ENCODE data around the gene SRGAP3.

Gene SRGAP3

DNA sequence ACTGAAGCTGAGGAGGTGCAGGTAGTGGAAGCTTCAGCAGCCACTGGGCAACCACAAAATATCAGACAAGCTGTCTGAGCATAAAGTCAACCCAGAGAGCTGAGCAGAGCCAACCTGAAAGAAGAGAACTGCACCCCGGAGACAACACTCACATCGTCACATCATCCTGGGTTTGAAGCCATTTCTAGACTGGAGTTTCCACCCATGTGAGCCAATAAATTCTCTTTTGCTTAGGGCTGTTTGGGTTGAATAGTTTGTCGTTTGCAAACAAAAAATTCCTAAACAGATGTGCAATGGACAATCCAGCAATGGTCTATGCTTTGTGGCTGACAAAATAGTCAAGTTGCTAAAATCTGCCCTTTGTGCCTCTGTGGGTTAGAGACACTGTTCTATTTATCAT, 270.9 kb downstream of the SRGAP3 start:
- Histone ChIP-seq H3K4me3 (ENCODE audit: low read depth, low read length, poor library complexity, severe bottlenecking) (no peak overlapping the region), H3K4me1 (ENCODE audit: insufficient read depth, low read length, severe bottlenecking) (no peaks in the 10 kb centered on the region), H3K27ac (ENCODE audit: low read depth, low read length, poor library complexity, severe bottlenecking) (no peak overlapping the region), H4K20me1 (ENCODE audit: insufficient read depth, low read length) (no peaks in the 10 kb centered on the region), H3K4me2 (ENCODE audit: low read length) (no peak overlapping the region), H3K79me2 (ENCODE audit: insufficient read depth, low read length) (no peaks in the 10 kb centered on the region), H2AFZ (ENCODE audit: low read length) (no peak overlapping the region), H3F3A (ENCODE audit: insufficient read depth, low read length) (no peaks in the 10 kb centered on the region), H3K9me2 (ENCODE audit: low read depth, low read length) (no peaks in the 10 kb centered on the region), H3K9ac (ENCODE audit: low read length) (no peak overlapping the region), H3K9me3 (ENCODE audit: low read length) (no peaks in the 10 kb centered on the region), H3K36me3 (ENCODE audit: insufficient read depth, low read length) (no peaks in the 10 kb centered on the region), H3K27me3 (ENCODE audit: insufficient read depth, low read length) (no peaks in the 10 kb centered on the region)
- TF ChIP-seq EZH2 (IDR thresholded peaks at IDR 0.05; ENCODE audit: borderline replicate concordance, low read length), result no peak
- TF ChIP-seq, protein P1, sequence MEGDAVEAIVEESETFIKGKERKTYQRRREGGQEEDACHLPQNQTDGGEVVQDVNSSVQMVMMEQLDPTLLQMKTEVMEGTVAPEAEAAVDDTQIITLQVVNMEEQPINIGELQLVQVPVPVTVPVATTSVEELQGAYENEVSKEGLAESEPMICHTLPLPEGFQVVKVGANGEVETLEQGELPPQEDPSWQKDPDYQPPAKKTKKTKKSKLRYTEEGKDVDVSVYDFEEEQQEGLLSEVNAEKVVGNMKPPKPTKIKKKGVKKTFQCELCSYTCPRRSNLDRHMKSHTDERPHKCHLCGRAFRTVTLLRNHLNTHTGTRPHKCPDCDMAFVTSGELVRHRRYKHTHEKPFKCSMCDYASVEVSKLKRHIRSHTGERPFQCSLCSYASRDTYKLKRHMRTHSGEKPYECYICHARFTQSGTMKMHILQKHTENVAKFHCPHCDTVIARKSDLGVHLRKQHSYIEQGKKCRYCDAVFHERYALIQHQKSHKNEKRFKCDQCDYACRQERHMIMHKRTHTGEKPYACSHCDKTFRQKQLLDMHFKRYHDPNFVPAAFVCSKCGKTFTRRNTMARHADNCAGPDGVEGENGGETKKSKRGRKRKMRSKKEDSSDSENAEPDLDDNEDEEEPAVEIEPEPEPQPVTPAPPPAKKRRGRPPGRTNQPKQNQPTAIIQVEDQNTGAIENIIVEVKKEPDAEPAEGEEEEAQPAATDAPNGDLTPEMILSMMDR (IDR thresholded peaks at IDR 0.05; ENCODE audit: low read length), result no peak

GRCh38 chr3:8976540-8977182, 272.8 kb downstream of the SRGAP3 start:
- H3K9ac ChIP-seq (ENCODE audit: low read length), result no peak overlapping the region
- no peak for TF ChIP-seq EZH2 (IDR thresholded peaks at IDR 0.05; ENCODE audit: borderline replicate concordance, low read length)
- TF ChIP-seq, protein P1 (IDR thresholded peaks at IDR 0.05; ENCODE audit: low read length), result no peak
- no peaks in the 10 kb centered on the region for H3F3A ChIP-seq (ENCODE audit: insufficient read depth, low read length)
- H3K27ac ChIP-seq (ENCODE audit: low read depth, low read length, poor library complexity, severe bottlenecking), result no peak overlapping the region
- no peaks in the 10 kb centered on the region for H3K36me3 ChIP-seq (ENCODE audit: insufficient read depth, low read length)
- H2AFZ ChIP-seq (ENCODE audit: low read length), result no peak overlapping the region
- H3K27me3 ChIP-seq (ENCODE audit: insufficient read depth, low read length), result no peaks in the 10 kb centered on the region
- H3K4me1 ChIP-seq (ENCODE audit: insufficient read depth, low read length, severe bottlenecking), result no peaks in the 10 kb centered on the region
- no peak overlapping the region for H3K4me2 ChIP-seq (ENCODE audit: low read length)
- H3K4me3 ChIP-seq (ENCODE audit: low read depth, low read length, poor library complexity, severe bottlenecking), result no peak overlapping the region
- no peaks in the 10 kb centered on the region for H3K9me3 ChIP-seq (ENCODE audit: low read length)
- no peaks in the 10 kb centered on the region for H3K79me2 ChIP-seq (ENCODE audit: insufficient read depth, low read length)
- H3K9me2 ChIP-seq (ENCODE audit: low read depth, low read length), result no peaks in the 10 kb centered on the region
- H4K20me1 ChIP-seq (ENCODE audit: insufficient read depth, low read length), result no peaks in the 10 kb centered on the region

DNA sequence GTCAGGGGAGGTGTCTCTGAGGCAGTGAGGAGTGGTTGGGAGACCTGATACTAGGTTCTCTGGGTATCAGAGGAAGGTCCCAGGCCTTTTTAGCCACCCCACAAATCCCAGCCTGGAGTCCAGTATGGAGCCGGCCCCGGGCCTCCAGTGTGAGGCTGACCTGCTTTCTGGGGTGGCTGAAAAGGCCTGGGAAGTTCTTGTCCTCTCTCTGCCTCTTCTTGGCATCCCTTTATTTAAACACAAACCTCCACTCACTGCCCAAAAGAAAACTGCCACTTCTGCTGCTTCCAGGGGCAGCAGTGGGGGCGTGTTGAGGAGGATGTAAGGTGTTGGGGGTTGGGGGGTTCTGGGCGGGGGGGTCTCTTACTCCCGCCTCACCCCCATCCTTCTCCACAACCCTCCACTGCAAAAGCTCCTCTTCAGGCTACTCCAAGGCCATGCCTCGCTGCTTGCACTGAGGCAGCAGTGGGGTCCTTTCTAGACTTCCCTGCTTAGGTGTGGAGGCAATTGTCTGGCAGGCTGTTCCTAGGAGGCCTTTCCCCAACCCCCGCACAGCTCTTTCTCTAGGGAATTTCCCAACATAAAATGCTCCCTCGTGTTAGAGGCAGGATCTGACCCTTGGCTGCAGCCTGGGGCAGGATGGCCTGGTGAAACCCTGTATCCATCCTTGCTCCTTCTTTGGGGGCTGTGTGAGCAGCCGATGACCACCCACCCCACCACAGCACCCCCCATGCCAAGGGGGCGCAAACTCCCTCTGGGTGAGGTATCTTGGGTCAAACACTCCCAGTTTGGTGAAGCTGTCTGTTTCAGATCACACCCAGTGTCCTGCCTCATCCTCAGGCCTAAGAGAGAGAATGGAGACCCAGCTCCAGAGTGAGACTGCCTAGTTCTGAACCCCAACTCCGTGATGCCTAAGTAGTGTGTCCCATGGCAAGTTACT, 274.1 kb downstream of the SRGAP3 start:
- Histone ChIP-seq H3K27me3 (ENCODE audit: insufficient read depth, low read length) (no peaks in the 10 kb centered on the region), H3K36me3 (ENCODE audit: insufficient read depth, low read length) (no peaks in the 10 kb centered on the region), H4K20me1 (ENCODE audit: insufficient read depth, low read length) (no peaks in the 10 kb centered on the region), H3K9ac (ENCODE audit: low read length) (no peak overlapping the region), H3K9me2 (ENCODE audit: low read depth, low read length) (no peaks in the 10 kb centered on the region), H3K79me2 (ENCODE audit: insufficient read depth, low read length) (no peaks in the 10 kb centered on the region), H3K9me3 (ENCODE audit: low read length) (no peaks in the 10 kb centered on the region), H3F3A (ENCODE audit: insufficient read depth, low read length) (no peaks in the 10 kb centered on the region), H3K4me1 (ENCODE audit: insufficient read depth, low read length, severe bottlenecking) (no peaks in the 10 kb centered on the region), H3K4me3 (ENCODE audit: low read depth, low read length, poor library complexity, severe bottlenecking) (no peak overlapping the region), H2AFZ (ENCODE audit: low read length) (no peak overlapping the region), H3K4me2 (ENCODE audit: low read length) (no peak overlapping the region), H3K27ac (ENCODE audit: low read depth, low read length, poor library complexity, severe bottlenecking) (no peak overlapping the region)
- TF ChIP-seq EZH2 (IDR thresholded peaks at IDR 0.05; ENCODE audit: borderline replicate concordance, low read length), result no peak
- TF ChIP-seq, protein P1 (IDR thresholded peaks at IDR 0.05; ENCODE audit: low read length), result no peak
